Tibial nerve (tissue), 4 donors: ENCODE data around the gene TMEM50A.
"Not testable (repeated sequence)": the region's sequence is repeated elsewhere in the genome, so short reads cannot be mapped to it uniquely, and the experiment has no call there.

ENCODE experiments used
- EP300 ChIP-seq, 2 donors: sonication (generic); formaldehyde crosslinking; IDR thresholded peaks; one replicate each; pipeline ENCODE4 v1.6.1; 2017; ENCODE audit warnings: antibody characterized with exemption in 2 of 2, mild to moderate bottlenecking in 1 of 2
- POLR2A ChIP-seq, 2 donors: fragments of 450-650 bp; IDR thresholded peaks; one replicate each; pipeline ENCODE4 v1.6.1; 2017; ENCODE audit warnings: antibody characterized with exemption in 2 of 2, mild to moderate bottlenecking in 2 of 2, moderate library complexity in 2 of 2
- TF ChIP-seq, protein P1 (sequence below), 5 experiments: fragments of 200-600 bp in 3 of 5; fragments of 450-650 bp in 2 of 5; sonication (generic) in 3 of 5; IDR thresholded peaks; one replicate each; pipeline ENCODE4 v1.5.1; 2016 to 2019; ENCODE audit warnings: antibody characterized with exemption in 5 of 5, mild to moderate bottlenecking in 3 of 5, moderate library complexity in 2 of 5

DNA sequence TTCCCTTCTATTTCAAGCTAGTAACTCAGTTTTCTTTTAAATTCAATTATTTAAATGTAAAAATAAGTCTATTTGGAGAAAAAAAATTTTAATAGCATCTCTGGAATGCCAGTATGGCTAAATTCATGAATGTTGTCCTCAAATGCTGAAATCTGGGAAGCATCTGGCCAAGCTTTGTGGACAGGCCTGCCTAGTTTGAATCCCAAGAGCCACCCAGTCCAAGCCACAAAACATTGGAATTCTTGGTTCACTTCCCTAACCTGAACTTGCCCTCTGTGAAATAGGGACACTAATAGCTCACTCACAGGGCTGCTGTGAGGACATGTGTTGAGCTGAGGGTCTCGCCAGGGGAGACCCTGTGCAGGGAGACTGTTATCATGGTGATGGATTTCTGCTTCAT, 28.6 kb upstream of the TMEM50A start:
- not testable (repeated sequence) for TF ChIP-seq POLR2A, EP300 (IDR thresholded peaks at IDR 0.05)
- TF ChIP-seq, protein P1, sequence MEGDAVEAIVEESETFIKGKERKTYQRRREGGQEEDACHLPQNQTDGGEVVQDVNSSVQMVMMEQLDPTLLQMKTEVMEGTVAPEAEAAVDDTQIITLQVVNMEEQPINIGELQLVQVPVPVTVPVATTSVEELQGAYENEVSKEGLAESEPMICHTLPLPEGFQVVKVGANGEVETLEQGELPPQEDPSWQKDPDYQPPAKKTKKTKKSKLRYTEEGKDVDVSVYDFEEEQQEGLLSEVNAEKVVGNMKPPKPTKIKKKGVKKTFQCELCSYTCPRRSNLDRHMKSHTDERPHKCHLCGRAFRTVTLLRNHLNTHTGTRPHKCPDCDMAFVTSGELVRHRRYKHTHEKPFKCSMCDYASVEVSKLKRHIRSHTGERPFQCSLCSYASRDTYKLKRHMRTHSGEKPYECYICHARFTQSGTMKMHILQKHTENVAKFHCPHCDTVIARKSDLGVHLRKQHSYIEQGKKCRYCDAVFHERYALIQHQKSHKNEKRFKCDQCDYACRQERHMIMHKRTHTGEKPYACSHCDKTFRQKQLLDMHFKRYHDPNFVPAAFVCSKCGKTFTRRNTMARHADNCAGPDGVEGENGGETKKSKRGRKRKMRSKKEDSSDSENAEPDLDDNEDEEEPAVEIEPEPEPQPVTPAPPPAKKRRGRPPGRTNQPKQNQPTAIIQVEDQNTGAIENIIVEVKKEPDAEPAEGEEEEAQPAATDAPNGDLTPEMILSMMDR (IDR thresholded peaks at IDR 0.05): not testable (repeated sequence)
